Astrocyte of the spinal cord (primary cell): Measurements from ENCODE around the gene POLR2B.
"Not testable (repeated sequence)": the region's sequence is repeated elsewhere in the genome, so short reads cannot be mapped to it uniquely, and the experiment has no call there.

Experiments used
- DNase-seq: peaks from one replicate; pipeline ENCODE4 v3.0.0; 2011; ENCODE audit warnings: low read depth, low spot score
- H3K4me3 ChIP-seq: 2 replicates; pipeline ENCODE4 v1.5.1; 2011; ENCODE audit warnings: low read depth, mild to moderate bottlenecking, low read length, moderate library complexity
- CTCF ChIP-seq: IDR thresholded peaks from 2 replicates; pipeline ENCODE4 v1.5.1; 2012; ENCODE audit warnings: low read depth, mild to moderate bottlenecking, low read length, inconsistent platforms
- in situ Hi-C: cut with HindIII; loops from 2 replicates; pipeline ENCODE4 v1.10.0; 2017; ENCODE audit warnings: low sequenced_read_pairs

POLR2B gene

DNA sequence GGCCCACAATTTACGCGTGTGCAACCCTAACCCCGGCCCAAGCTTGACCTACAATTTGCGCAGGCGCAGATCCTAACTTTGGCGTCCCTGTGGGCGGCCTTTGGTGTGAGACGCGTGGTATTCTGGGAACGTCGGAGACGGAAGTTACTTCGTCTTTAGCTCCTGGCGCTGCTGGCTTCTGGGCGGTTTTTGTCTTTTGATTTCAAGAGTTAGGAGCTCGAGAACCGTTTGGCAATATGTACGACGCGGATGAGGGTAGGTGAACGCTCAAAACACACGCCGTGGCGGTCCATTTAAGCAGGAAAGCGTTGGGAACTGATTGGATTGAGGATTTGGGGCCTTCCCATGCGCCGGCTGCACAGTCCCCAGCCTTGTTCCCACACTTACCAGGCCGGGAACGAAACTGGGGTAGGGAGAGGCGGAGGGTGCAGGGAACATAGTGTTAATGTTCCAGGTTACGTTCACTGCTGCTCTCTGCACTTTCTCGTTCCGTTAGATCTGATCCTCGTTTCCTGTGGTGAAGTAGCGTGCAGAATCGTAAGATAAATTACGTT is at the start of gene POLR2B:
TSS of gene POLR2B (plus strand) at position 147 of the 554 bp plus-strand sequence. CDS start at position 237, 90 bp downstream.
- peak; percentile 91 for DNase-seq
- no peak for TF ChIP-seq CTCF
- in situ Hi-C loops = no loop called here
- peak within 1 kb of the TSS; percentile 89 for H3K4me3 ChIP-seq

DNA sequence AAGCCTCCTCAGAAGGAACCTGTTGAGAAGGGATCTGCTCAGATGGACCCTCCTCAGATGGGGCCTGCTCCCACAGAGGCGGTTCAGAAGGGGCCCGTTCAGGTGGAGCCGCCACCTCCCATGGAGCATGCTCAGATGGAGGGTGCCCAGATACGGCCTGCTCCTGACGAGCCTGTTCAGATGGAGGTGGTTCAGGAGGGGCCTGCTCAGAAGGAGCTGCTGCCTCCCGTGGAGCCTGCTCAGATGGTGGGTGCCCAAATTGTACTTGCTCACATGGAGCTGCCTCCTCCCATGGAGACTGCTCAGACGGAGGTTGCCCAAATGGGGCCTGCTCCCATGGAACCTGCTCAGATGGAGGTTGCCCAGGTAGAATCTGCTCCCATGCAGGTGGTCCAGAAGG is 48.1 kb upstream of the POLR2B start:
- in situ Hi-C loops = no loop called here
- no peak overlapping the region for H3K4me3 ChIP-seq
- DNase-seq = no peak
- TF ChIP-seq CTCF = no peak

DNA sequence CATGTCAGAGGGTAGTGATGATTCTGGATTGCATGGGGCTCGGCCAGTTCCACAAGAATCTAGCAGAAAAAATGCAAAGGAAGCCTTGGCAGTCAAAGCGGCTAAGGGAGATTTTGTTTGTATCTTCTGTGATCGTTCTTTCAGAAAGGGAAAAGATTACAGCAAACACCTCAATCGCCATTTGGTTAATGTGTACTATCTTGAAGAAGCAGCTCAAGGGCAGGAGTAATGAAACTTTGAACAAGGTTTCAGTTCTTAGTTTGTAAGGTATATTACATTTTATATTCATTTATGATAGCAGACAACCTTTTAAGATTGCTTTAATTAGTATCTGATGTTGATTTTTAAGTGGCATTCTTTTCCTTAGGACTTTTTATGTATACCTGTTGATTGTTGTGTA is 46.8 kb upstream of the POLR2B start:
- in situ Hi-C loops = no loop called here
- DNase-seq = no peak
- H3K4me3 ChIP-seq = no peak overlapping the region
- no peak for TF ChIP-seq CTCF

DNA sequence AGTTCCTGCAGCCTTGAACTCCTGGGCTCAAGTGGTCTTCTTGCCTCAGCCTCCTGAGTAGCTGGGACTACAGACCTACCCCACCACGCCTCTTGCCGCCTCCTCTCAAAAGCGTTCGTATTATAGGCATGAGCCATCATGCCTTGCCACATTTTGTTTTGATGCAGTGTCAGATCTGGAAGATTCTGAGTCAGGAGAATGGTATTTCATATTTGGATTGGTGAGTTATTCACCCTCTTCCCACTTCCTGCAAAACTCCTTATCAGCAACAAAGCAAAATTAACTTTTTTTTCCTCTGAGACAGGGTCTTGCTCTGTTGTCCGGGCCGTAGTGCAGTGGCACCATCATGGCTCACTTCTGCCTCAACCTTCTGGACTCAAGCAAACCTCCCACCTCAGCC is 41.4 kb upstream of the POLR2B start:
- H3K4me3 ChIP-seq = no peak overlapping the region
- DNase-seq = peak; percentile 71
- no peak for TF ChIP-seq CTCF
- in situ Hi-C loops = no loop called here

DNA sequence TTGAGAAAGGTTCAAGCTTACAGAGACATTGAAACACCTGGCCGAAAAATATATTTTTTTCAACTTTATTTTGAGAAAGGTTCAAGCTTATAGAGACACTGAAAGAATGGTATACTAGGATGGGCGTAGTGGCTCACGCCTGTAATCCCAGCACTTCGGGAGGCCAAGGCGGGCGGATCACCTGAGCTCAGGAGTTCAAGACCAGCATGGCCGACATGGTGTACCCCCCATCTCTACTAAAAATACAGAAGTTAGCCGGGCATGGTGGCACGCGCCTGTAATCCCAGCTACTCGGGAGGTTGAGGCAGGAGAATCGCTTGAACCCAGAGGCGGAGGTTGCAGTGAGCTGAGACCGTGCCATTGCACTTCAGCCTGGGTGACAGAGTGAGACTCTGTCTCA is 38.9 kb upstream of the POLR2B start:
- H3K4me3 ChIP-seq, in situ Hi-C loops, DNase-seq: not testable (repeated sequence)

DNA sequence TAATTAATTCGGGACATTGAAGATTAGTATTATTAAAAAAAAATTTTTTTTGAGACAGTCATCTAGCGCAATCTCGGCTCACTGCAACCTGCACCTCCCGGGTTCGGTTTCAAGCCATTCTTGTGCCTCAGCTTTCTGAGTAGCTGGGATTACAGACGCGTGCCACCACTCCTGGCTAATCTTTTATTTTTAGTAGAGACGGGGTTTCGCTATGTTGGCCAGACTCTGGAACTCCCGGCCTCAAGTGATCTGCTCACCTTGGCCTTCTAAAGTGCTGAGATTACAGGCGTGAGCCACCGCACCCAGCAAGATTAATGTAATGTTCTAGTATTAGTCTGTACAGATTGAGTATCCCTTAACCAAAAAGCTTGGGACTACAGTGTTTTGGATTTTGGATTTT is 38.3 kb upstream of the POLR2B start:
- no peak for DNase-seq

DNA sequence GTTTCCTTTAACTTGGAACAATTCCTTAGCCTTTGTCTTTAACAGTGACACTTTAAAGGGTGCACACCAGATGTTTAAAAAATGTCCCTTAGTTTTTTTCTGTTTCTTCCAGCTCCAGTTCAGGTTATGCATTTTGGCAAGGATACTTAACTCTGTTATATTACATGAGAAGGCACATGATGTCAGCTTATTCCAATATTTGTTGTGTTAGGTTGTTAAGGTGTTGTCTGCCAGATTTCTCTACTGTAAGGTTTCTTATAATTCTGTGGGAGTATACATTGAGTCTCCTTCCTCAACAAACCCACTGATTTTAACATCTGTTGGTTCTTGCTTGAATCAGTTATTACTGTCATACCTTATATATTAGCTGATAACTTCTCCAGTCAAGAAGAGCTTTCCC is 37.7 kb upstream of the POLR2B start:
- in situ Hi-C loops = no loop called here
- no peak for DNase-seq
- no peak overlapping the region for H3K4me3 ChIP-seq
- TF ChIP-seq CTCF = no peak

More for the DNA sequence above, 38.3 kb upstream of the POLR2B start:
- in situ Hi-C loops = no loop called here
- TF ChIP-seq CTCF = no peak
- no peak overlapping the region for H3K4me3 ChIP-seq
